Activated CD8-positive, alpha-beta memory T cell treated with anti-CD3 and anti-CD28 coated beads for 4 hours (primary cell): ENCODE data around the gene RAMP2.

Experiments
- DNase-seq, 2 donors: peaks; one replicate each; pipeline ENCODE4 v3.0.0-alpha.2; 2020; ENCODE audit warnings: low read depth in 2 of 2

Gene RAMP2

DNA sequence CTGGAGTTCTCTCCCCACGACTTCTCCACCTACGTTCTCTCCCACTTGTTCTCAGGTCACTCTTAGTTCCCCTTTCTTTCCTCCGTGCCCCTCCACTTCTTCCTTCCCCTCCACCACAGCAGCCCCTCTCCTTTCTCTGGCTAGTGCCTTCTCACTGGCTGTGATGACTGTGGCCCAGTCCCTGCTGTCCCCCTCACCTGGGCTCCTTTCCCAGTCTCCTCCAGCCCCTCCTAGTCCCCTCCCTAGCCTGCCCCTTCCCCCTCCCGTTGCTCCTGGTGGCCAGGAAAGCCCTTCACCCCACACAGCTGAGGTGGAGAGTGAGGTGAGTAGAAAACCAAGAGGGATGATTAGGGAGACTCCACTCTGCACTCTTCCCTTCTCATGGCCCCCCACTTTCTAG is 34.0 kb downstream of the RAMP2 start:
- DNase-seq: no peak

DNA sequence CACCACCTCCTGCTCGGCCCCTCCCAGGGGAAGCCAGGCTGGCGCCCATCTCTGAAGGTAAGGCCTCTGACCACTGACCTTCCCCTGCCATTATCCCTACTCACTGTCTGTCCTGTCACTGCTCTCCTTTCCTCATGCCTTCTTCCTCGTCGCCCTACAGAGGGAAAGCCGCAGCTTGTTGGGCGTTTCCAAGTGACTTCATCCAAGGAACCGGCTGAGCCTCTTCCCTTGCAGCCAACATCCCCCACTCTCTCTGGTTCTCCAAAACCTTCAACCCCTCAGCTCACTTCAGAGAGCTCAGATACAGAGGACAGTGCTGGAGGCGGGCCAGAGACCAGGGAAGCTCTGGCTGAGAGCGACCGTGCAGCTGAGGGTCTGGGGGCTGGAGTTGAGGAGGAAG is 34.4 kb downstream of the RAMP2 start:
- no peak for DNase-seq

- DNase-seq: no peak
Observed at GRCh38 chr17:42796066-42796758, 35.2 kb downstream of the RAMP2 start.

DNA sequence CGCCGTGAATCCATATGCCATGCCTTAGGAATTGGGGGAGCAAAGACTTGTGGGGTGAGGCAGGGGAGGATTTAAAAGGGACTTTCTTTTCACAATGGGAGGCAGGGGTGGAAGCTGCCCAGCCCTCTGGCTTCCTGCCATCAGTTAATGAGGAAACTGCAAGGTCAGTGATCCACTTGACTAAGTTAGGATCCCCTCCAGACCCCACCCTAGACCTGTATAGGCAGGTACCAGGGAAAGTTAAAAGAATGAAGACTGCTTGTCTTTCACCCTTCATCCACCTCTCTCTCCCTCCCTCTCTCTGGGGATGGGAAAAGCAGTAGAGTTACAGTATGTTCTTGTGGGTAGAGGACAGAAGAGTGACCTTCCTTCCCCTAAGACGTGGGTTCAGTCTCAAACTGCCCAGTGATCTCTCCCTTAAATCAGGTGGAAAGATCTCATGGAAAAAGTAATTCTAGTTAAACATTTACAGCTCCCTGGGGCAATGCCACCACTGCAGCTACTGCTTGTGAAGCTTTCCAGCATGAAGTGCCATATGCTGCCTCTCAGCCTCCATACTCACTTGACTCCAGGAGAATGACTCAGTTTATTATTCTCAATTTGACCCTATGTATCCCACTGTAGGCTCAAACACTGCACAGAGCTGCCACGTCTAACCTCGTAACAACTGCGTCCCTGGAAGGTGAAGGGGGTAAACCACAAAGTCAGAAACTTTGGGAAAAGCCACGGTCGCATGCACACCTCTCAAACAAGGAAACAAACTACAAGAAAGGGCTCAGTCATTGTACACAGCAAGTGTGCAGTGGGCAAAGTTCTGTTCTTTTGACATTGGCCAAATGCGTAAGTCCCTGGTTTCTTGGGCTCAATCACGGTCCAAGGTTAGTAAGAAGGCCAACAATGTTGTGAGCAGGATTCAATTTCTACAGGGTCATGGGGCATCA is 36.3 kb downstream of the RAMP2 start:
- no peak for DNase-seq

GRCh38 chr17:42798011-42798382 is 37.0 kb downstream of the RAMP2 start:
- no peak for DNase-seq

- peak; percentile 54 to 58 for DNase-seq
Observed at GRCh38 chr17:42798383-42799380, 37.7 kb downstream of the RAMP2 start, which contains the start of the genes CNTD1 and COA3. CNTD1 (plus strand) TSS chr17:42798861; CDS start chr17:42799068, 207 bp downstream. COA3 (minus strand) TSS chr17:42798704; CDS start chr17:42798681, 23 bp downstream.

GRCh38 chr17:42803074-42803883 is 42.3 kb downstream of the RAMP2 start:
- DNase-seq: no peak

- no peak for DNase-seq
Observed at GRCh38 chr17:42804918-42805367, 43.9 kb downstream of the RAMP2 start.

DNA sequence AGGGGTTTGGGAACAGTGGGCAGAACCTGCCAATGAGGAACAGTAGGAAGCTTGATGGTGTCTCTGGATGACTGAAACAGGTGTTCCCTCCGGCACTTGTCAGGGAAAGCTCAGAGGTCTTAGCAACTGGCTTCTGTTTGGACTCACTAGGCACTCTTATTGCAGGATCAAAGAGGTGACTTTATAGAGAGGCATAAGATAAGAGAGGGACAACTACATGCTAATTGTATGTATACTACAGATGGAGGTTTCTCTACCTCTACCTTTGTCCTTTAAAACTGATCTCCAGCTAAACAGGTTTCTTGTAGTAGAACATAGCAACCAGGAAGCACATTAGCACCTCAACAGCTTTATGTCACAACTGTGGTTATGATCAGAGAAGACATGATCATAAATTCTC is 45.2 kb downstream of the RAMP2 start:
- no peak for DNase-seq

DNA sequence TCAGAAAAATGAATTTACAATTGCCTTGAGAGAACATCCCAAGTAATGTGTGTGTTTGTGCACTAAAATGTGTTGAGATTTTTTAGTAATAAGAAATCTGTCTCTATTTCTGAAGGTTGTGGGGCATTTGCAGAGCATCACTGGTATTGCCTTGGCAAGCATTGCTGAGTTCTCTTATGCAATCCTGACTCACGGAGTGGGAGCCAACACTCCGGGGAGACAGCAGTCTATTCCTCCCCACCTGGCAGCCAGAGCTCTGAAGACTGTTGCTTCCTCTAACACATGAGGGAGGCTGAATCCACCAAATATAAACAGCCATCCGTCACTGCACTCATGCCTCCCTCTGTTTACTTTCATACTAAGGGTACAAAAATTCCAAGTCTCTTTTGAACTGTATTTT is 48.2 kb downstream of the RAMP2 start:
- no peak for DNase-seq
